ENCODE measurements around the gene BPIFB3. TPM values are rescaled to one million over a fixed set of nuclear protein-coding genes. Genes with fewer than 3 reads are reported as not detected.

Gene BPIFB3
- total RNA-seq, 2 donors from 2014 or later, result not detected

- H3K4me1 Mint-ChIP-seq, result no peaks in the 10 kb centered on the region
- Histone ChIP-seq H3K27ac (ENCODE audit: low read depth, low read length) (no peak overlapping the region), H3K36me3 (ENCODE audit: control insufficient read depth, insufficient read depth, low read length) (no peaks in the 10 kb centered on the region), H3K4me1 (ENCODE audit: control insufficient read depth, insufficient read depth, low read length) (no peaks in the 10 kb centered on the region), H3K9ac (ENCODE audit: extremely low read depth, low read length, poor library complexity, severe bottlenecking) (no peak overlapping the region), H3K27me3 (ENCODE audit: control insufficient read depth, insufficient read depth, low read length, poor library complexity, severe bottlenecking) (no peaks in the 10 kb centered on the region), H3K4me3 (ENCODE audit: low read length) (no peak overlapping the region), H3K9me3 (ENCODE audit: control insufficient read depth, low read length) (no peaks in the 10 kb centered on the region)
- H3K9me3 Mint-ChIP-seq, result no peaks in the 10 kb centered on the region
- WGBS, 2 experiments (ENCODE audit: insufficient coverage in 1 of 2, insufficient read length in 1 of 2), result 89 to 94% methylated on average over 7 to 15 of the region's 15 CpGs
- no peak for DNase-seq
- no peak overlapping the region for H3K27ac Mint-ChIP-seq
- H3K4me3 Mint-ChIP-seq, result no peak overlapping the region
- peaks cover 6% of the 10 kb centered on the region for H3K27me3 Mint-ChIP-seq (ENCODE audit: insufficient read depth)
- TF ChIP-seq CTCF (conservative IDR thresholded peaks at IDR 0.05), result no peak
- H3K36me3 Mint-ChIP-seq (ENCODE audit: low read depth), result no peaks in the 10 kb centered on the region
These were observed 31.0 kb downstream of the BPIFB3 start for GRCh38 chr20:33084722-33085121.

- Mint-ChIP-seq H3K27ac (no peak overlapping the region), H3K4me3 (no peak overlapping the region), H3K27me3 (ENCODE audit: insufficient read depth) (peaks cover 2% of the 10 kb centered on the region), H3K36me3 (ENCODE audit: low read depth) (no peaks in the 10 kb centered on the region), H3K9me3 (no peaks in the 10 kb centered on the region), H3K4me1 (no peaks in the 10 kb centered on the region)
- Histone ChIP-seq H3K9ac (ENCODE audit: extremely low read depth, low read length, poor library complexity, severe bottlenecking) (no peak overlapping the region), H3K4me3 (ENCODE audit: low read length) (no peak overlapping the region), H3K27me3 (ENCODE audit: control insufficient read depth, insufficient read depth, low read length, poor library complexity, severe bottlenecking) (no peaks in the 10 kb centered on the region), H3K36me3 (ENCODE audit: control insufficient read depth, insufficient read depth, low read length) (no peaks in the 10 kb centered on the region), H3K27ac (ENCODE audit: low read depth, low read length) (no peak overlapping the region), H3K4me1 (ENCODE audit: control insufficient read depth, insufficient read depth, low read length) (no peaks in the 10 kb centered on the region), H3K9me3 (ENCODE audit: control insufficient read depth, low read length) (no peaks in the 10 kb centered on the region)
- no peak for TF ChIP-seq CTCF (conservative IDR thresholded peaks at IDR 0.05)
- WGBS, 2 experiments (ENCODE audit: insufficient coverage in 1 of 2, insufficient read length in 1 of 2), result 91 to 94% methylated on average over 7 to 14 of the region's 14 CpGs
- no peak for DNase-seq
These were observed 32.5 kb downstream of the BPIFB3 start for GRCh38 chr20:33086052-33086722.

DNA sequence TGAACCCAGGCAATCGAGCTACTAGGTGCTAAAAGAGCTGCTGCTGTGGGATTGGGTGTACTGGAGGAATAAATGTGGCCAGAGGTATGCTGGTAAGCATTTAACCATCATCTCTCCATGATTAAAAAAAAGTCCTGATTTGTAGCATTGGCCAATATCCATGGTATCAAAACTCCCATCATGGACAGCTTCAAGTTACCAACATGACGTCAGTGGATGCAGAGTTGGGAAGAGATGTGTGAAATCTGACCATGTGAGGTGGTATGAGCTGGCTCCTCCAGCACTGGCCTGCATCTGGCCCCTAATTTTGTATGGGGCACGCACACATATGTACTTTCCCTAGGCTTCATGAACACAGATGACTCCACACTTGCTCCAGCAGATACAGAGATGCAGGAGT, 37.4 kb downstream of the BPIFB3 start:
- Histone ChIP-seq H3K9ac (ENCODE audit: extremely low read depth, low read length, poor library complexity, severe bottlenecking) (no peak overlapping the region), H3K4me3 (ENCODE audit: low read length) (no peak overlapping the region), H3K36me3 (ENCODE audit: control insufficient read depth, insufficient read depth, low read length) (no peaks in the 10 kb centered on the region), H3K27ac (ENCODE audit: low read depth, low read length) (no peak overlapping the region), H3K4me1 (ENCODE audit: control insufficient read depth, insufficient read depth, low read length) (no peaks in the 10 kb centered on the region), H3K9me3 (ENCODE audit: control insufficient read depth, low read length) (no peaks in the 10 kb centered on the region), H3K27me3 (ENCODE audit: control insufficient read depth, insufficient read depth, low read length, poor library complexity, severe bottlenecking) (no peaks in the 10 kb centered on the region)
- no peak for DNase-seq
- no peak for TF ChIP-seq CTCF (conservative IDR thresholded peaks at IDR 0.05)
- Mint-ChIP-seq H3K4me3 (no peak overlapping the region), H3K27ac (no peak overlapping the region), H3K9me3 (no peaks in the 10 kb centered on the region), H3K27me3 (ENCODE audit: insufficient read depth) (no peaks in the 10 kb centered on the region), H3K36me3 (ENCODE audit: low read depth) (no peaks in the 10 kb centered on the region), H3K4me1 (no peaks in the 10 kb centered on the region)
- WGBS, 2 experiments (ENCODE audit: insufficient coverage in 1 of 2, insufficient read length in 1 of 2), result 91 to 100% methylated on average over 3 of the region's 3 CpGs

Data from endodermal cell (in vitro differentiated cells).